ENCODE measurements around the gene PCGF3.

DNA sequence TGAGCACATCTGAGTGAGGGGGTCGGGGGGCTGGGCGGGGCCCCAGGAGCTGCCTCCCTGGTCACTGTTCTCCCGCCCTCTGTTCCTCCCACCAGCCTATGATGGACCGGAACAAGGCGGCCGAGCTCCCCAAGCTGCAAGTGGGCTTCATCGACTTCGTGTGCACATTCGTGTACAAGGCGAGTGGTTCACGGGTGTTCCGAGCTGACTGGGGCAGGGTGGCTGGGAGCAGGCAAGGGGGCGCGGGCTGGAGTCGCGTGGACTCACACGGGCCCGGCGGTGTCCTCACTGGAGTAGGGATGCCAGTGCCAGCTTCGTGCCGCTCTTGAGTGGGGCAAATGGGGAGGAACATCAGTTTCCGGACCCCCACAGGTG is 39.2 kb upstream of the PCGF3 start:
- TF ChIP-seq, protein P1, sequence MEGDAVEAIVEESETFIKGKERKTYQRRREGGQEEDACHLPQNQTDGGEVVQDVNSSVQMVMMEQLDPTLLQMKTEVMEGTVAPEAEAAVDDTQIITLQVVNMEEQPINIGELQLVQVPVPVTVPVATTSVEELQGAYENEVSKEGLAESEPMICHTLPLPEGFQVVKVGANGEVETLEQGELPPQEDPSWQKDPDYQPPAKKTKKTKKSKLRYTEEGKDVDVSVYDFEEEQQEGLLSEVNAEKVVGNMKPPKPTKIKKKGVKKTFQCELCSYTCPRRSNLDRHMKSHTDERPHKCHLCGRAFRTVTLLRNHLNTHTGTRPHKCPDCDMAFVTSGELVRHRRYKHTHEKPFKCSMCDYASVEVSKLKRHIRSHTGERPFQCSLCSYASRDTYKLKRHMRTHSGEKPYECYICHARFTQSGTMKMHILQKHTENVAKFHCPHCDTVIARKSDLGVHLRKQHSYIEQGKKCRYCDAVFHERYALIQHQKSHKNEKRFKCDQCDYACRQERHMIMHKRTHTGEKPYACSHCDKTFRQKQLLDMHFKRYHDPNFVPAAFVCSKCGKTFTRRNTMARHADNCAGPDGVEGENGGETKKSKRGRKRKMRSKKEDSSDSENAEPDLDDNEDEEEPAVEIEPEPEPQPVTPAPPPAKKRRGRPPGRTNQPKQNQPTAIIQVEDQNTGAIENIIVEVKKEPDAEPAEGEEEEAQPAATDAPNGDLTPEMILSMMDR (IDR thresholded peaks at IDR 0.05): no peak
- no peak for TF ChIP-seq POLR2A (IDR thresholded peaks at IDR 0.05)

All from uterus (tissue), 2 donors.